Erythroblast (primary cell): ENCODE measurements around the gene NTSR2.

Experiments used
- DNase-seq, 2 experiments: peaks; one replicate each; lab custom pipeline; 2025; lab: John Stamatoyannopoulos, UW
- GATA1 ChIP-seq: IDR thresholded peaks from 2 replicates; pipeline ENCODE4 v1.6.1; 2011; ENCODE audit warnings: low read depth, mild to moderate bottlenecking, control low read depth, low read length, moderate library complexity
- POLR2A ChIP-seq: IDR thresholded peaks from 2 replicates; pipeline ENCODE4 v1.6.1; 2011; ENCODE audit warnings: mild to moderate bottlenecking, low read length

NTSR2 gene

GRCh38 chr2:11705711-11706110 is 35.7 kb upstream of the NTSR2 start:
- TF ChIP-seq GATA1 (no peak), POLR2A (no peak)
- DNase-seq = no peak

DNA sequence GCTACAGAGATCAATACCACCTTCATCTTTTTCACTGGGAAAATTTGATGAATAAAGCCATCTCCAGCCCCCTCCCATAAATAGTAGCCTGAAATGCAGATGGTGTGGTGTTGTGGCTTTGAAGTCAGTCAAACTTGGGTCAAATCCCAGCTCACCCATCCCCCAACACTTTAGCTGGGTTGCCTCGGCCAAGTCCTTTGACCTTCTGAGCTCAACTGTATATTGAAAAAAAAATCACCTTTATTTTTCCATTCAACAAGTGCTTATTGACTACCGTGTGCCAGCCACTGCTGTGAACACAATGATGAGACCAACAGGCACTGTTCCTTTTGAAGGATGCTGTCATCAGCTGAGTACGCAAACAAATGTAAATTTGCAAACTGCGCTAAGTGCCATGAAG is 35.1 kb upstream of the NTSR2 start:
- DNase-seq = no peak

GRCh38 chr2:11703700-11704099 is 33.7 kb upstream of the NTSR2 start:
- no peak for DNase-seq
- TF ChIP-seq POLR2A (no peak), GATA1 (no peak)

More for the DNA sequence above, 35.1 kb upstream of the NTSR2 start:
- no peak for TF ChIP-seq POLR2A
- no peak for TF ChIP-seq GATA1

GRCh38 chr2:11702946-11703345 is 33.0 kb upstream of the NTSR2 start:
- DNase-seq = no peak
- no peak for TF ChIP-seq POLR2A
- no peak for TF ChIP-seq GATA1

GRCh38 chr2:11701751-11702301 is 31.8 kb upstream of the NTSR2 start:
- no peak for DNase-seq
- TF ChIP-seq POLR2A = no peak
- TF ChIP-seq GATA1 = no peak

DNA sequence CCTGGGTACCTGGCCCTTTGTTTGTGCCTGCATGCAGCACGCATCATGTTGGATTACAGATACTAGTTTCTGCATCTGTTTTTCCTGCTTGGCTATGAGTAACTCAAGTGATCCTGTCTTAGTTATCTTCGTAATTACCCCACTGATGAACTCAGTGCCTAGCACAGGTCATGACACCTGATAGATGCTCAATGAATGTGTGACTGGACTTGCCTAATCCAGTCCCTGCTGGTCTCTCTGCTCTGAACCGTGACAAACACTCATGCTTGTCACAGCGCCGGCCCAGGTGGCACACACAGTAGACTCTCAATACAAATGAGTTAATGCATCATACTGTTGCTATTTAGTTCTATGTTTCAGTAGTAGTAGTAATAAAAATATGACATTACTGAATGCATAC is 31.2 kb upstream of the NTSR2 start:
- TF ChIP-seq POLR2A (no peak), GATA1 (no peak)
- no peak for DNase-seq

GRCh38 chr2:11699686-11700670 is 30.0 kb upstream of the NTSR2 start:
- TF ChIP-seq GATA1 = no peak
- no peak for TF ChIP-seq POLR2A
- no peak for DNase-seq

DNA sequence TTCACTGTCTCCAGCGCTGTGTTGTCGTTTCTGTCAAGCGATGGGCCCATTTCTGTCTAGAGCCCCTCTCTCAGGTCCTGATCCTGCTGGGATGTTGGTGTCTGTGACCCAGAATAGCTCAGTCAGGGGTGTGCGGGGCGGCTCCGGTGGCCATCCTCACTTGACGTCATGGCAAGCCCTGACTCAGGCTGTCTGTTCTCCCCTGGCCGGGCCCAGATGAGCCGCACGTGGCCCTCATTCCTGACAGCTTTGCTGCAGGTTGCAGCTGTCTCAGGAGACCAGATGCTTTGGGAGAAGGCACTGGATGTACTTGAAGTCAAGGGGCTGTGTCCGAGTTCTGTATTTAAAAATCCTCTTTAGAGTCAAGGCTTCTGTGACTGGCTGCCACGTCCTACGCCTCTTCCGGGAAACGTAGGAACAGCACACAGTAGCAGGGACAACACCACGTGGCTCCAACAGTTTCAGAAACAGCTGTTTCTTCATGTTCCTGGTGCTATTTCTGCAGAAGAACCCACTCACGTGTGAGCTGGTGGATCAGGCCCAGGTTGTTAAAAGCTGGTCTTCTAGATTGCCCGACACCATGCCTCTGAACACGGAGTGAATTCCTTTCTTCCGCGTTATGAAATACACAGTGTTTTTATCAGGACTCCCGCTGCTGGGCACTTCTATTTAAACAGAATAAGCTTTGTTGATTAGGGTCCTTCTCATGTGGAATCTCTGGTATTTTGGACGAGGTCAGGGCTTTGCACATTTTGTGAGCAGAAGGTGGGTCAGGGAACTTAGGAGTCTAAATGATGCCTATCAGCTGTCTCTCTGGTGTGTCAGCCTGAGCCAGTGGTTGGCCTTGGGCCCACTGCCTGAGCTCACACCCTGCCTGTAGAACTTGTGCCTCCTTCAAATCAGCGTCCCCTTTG is 28.3 kb upstream of the NTSR2 start:
- DNase-seq = no peak
- TF ChIP-seq POLR2A (no peak), GATA1 (no peak)

DNA sequence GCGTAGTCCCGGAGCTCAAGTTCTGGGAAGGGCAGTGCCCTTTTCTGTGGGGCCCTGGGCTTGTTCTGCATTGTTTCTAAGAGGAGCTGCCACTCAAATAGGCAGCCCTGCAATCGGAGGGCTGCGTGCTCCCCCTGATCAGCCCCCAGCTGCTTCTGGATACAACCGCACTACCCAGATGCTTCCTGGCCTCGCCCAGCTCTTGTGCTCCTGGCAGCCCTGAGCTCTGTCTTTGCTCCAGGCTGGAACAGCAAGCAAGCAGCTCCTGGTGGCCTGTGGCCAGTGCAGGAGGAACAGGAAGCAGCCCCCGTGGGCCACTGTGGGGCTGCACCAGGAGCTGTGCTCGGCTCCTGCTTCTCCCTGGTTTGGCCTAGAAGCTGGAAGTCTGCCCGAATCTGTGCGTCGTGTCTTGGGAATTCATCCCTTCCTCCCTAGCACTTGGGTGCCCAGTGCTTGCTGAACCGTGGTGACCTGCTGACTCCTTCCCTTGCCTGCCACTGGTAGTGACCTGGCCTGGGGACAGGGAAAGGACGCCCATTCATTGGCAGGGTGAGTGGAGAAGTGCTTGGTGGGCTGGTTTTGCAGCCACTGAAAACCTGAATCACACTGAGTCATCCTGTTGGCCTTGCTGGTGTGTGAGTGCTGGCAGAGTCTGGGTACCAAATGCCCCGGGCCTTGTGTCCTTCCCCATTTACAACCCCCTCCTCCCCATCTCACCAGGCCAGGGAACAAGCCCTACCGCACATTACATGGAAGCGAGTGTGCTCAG is 27.3 kb upstream of the NTSR2 start:
- TF ChIP-seq GATA1 = no peak
- TF ChIP-seq POLR2A = no peak
- DNase-seq = peak in 1 of 2 experiments; percentile 10

DNA sequence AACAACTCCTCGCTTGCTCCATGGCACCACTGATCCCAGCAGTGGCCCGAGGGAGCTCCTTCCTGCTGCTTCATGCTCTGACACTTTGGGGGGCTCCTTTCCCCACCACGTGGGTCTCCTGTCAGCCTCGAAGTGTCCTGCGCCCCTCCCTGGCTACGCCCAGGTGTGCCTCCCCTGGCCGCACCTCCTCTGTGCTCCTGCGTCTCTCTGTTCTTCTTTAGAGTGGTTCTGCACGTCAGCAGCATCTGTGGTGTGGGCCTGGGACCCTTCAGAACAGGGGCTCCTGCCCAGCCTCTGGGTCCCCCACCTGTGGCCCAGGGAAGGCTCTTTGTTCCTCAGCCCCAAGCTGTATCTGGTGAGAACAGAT is 26.7 kb upstream of the NTSR2 start:
- DNase-seq = no peak
- TF ChIP-seq GATA1 (no peak), POLR2A (no peak)

DNA sequence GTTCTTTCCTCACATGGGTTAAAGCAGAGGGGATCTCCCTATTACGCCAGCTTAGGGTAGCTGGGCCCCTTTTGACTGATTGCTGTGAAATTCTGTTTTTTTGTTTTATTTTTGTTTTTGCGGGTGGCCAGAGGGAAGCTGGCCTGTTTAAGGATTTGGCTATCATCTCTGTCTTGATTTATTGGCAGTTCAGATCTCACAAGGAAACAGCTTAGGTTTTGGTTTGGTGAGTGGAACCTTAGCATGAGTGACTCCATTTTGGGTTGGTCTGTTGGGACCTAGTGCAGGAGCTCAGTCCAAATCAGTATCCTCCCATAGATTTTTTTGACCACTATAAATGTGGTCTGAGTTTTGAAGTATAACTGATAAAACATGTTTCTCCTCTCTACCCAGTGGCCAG is 25.6 kb upstream of the NTSR2 start:
- no peak for DNase-seq
- TF ChIP-seq GATA1 (no peak), POLR2A (no peak)

- peak; percentile 65 to 82 for DNase-seq
- TF ChIP-seq GATA1 (no peak), POLR2A (no peak)
These were observed 23.0 kb upstream of the NTSR2 start for GRCh38 chr2:11692966-11693521.

DNA sequence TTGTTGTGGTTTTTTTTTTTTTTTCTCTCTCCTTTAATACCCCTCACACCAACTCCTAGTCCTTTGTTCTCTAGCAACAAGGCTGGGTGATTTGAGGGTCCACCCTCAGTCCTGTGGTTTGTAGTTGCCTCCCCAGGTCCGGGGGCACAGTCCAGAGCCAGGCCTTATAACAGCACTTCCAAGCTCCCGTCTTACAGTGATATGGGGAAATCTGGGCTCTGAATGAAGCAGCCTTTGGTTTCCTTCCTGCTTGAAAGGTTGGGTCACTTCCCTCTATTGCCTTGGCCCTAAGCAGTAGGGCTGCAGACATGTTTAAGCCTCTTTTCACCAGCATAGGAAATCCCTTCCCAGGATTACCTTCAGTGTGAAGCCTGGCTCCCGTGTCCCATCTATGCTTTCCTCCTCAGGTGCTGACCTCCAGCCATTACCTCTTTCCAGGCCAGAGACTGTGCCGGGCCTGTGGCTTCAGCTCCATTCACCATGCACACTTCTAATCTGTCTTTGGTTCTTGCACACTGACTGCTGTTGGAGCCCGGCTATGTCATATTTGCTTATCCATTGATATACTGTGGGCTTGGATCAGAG is 21.2 kb upstream of the NTSR2 start:
- TF ChIP-seq POLR2A = no peak
- TF ChIP-seq GATA1 = no peak
- DNase-seq = no peak
